CD4-positive, alpha-beta T cell (primary cell): ENCODE results near the gene MATN1. TPM values are rescaled to one million over a fixed set of nuclear protein-coding genes. Genes with fewer than 3 reads are reported as not detected.

Experiments used
- ATAC-seq: fragments of 200-7000 bp; cut with Tn5 transposase; one replicate; pipeline ENCODE4 v1.10.0; 2022; ENCODE audit warnings: mild to moderate bottlenecking; ENCODE audit not compliant: poor library complexity
- CTCF ChIA-PET: fragments of 350-600 bp; sonication (Branson Sonifier 250); formaldehyde crosslinking; loops from one replicate; lab custom pipeline; 2021; ENCODE audit warnings: antibody characterized with exemption, inconsistent platforms; lab: Charles Lee
- POLR2A ChIA-PET: fragments of 350-600 bp; sonication (Branson Sonifier 250); formaldehyde crosslinking; loops from one replicate; lab custom pipeline; 2021; ENCODE audit warnings: antibody characterized with exemption, inconsistent platforms; lab: Charles Lee
- DNase-seq, 14 experiments: peaks; one replicate each; pipeline ENCODE4 v3.0.0-alpha.2; 2013 to 2020; ENCODE audit warnings: mixed read lengths in 2 of 14
- H3K27ac ChIP-seq, 2 donors: one replicate each; pipeline versions ENCODE4 v1.5.1 to v1.7.0; 2013; ENCODE audit warnings: low read length in 2 of 2, low read depth in 1 of 2, mild to moderate bottlenecking in 1 of 2
- H3K27me3 ChIP-seq, 2 experiments: 1 replicate in 1 of 2; 2 replicates in 1 of 2; pipeline versions ENCODE4 v1.6.1 to v1.7.0; 2013; ENCODE audit warnings: low read length in 2 of 2, control low read depth in 1 of 2, mild to moderate bottlenecking in 1 of 2, moderate library complexity in 1 of 2; ENCODE audit not compliant: insufficient read depth in 2 of 2, control insufficient read depth in 1 of 2
- H3K36me3 ChIP-seq: one replicate; pipeline ENCODE4 v1.6.1; 2013; ENCODE audit warnings: low read length, control low read depth; ENCODE audit not compliant: insufficient read depth
- H3K4me1 ChIP-seq: one replicate; pipeline ENCODE4 v1.6.1; 2013; ENCODE audit warnings: low read length, control low read depth; ENCODE audit not compliant: insufficient read depth
- H3K4me3 ChIP-seq: one replicate; pipeline ENCODE4 v1.5.1; 2013; ENCODE audit warnings: mild to moderate bottlenecking, low read length, moderate library complexity
- H3K9me3 ChIP-seq, 2 experiments: 1 replicate in 1 of 2; 2 replicates in 1 of 2; pipeline versions ENCODE4 v1.6.1 to v1.7.0; 2013; ENCODE audit warnings: low read length in 2 of 2, mild to moderate bottlenecking in 2 of 2, control low read depth in 1 of 2, moderate library complexity in 1 of 2; ENCODE audit not compliant: control insufficient read depth in 1 of 2, insufficient read depth in 1 of 2
- H3K27ac Mint-ChIP-seq: one replicate; pipeline ENCODE4 v1.8.0; 2020; ENCODE audit warnings: mixed read lengths
- H3K27me3 Mint-ChIP-seq: one replicate; pipeline ENCODE4 v1.8.0; 2021; ENCODE audit warnings: mixed read lengths
- H3K36me3 Mint-ChIP-seq: one replicate; pipeline ENCODE4 v1.8.0; 2021; ENCODE audit warnings: low read depth, mixed read lengths
- H3K4me1 Mint-ChIP-seq: one replicate; pipeline ENCODE4 v1.8.0; 2021; ENCODE audit warnings: low read depth, mixed read lengths
- H3K4me3 Mint-ChIP-seq: one replicate; pipeline ENCODE4 v1.8.0; 2020; ENCODE audit warnings: mild to moderate bottlenecking, mixed read lengths
- H3K9me3 Mint-ChIP-seq: one replicate; pipeline ENCODE4 v1.8.0; 2020; ENCODE audit warnings: mixed read lengths
- intact Hi-C, 2 experiments: fragments of 100-400 bp; cut with DNase I in 1 of 2; cut with micrococcal nuclease in 1 of 2; formaldehyde crosslinking; loops; one replicate each; pipeline versions ENCODE4 v1.15.1 to v1.9.0; 2023 to 2025; cut with DNase I, micrococcal nuclease
- total RNA-seq, 174 experiments: library from RNA in 2 of 174; stranded (reverse) in 2 of 174; gene quantifications; one replicate each; pipeline ENCODE4 v1.2.3 and lab custom pipeline; 2021 to 2026
- TF ChIP-seq, protein P1 (sequence below): fragments of 200-600 bp; IDR thresholded peaks from one replicate; pipeline ENCODE4 v1.8.0; 2022; ENCODE audit warnings: antibody characterized with exemption, mild to moderate bottlenecking

Gene MATN1
- total RNA-seq, 2 experiments from 2014 or later: 2.5 to 2.7 TPM

DNA sequence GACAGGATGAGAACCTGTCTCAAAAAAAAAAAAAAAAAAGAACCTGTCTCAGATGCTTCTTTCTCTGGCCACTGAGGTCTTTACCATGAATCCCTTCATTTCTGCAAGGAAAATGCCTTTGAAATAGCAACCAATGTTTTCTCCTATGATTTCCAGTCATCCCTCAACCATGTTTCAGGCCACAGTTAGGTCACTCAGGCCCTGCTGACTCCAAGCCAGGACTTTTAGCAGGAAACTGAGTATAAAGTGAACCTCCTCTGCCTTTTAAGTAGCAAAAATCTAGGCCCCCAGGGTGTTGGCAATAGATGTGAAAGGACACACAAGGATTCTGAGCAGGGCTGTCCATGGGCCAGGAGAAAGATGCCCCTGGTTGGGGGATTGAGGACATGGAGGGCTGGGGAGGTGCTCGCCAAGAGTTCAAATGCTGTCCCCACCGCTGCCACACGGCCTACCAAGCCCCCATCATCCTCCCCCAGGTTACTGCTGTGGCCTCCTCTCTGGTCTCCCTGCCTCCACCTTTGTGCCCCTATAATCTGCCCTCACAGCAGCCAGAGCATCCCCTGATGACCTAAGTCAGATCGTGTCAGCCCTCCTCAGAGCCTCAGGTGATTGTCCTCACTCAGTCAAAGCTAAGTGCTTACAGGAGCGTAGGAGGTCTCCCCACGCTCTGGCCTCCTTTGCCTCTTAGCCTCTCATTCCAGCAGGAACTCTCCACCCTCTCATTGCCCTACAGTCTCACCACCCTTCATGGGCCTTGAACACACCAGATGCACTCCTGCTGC, 54.6 kb downstream of the MATN1 start:
- H3K27ac Mint-ChIP-seq: no peak overlapping the region
- peaks cover 2% of the 10 kb centered on the region for H3K9me3 Mint-ChIP-seq
- no peak overlapping the region for H3K4me3 ChIP-seq
- intact Hi-C loops: no loop called here
- H3K4me3 Mint-ChIP-seq: no peak overlapping the region
- TF ChIP-seq, protein P1, sequence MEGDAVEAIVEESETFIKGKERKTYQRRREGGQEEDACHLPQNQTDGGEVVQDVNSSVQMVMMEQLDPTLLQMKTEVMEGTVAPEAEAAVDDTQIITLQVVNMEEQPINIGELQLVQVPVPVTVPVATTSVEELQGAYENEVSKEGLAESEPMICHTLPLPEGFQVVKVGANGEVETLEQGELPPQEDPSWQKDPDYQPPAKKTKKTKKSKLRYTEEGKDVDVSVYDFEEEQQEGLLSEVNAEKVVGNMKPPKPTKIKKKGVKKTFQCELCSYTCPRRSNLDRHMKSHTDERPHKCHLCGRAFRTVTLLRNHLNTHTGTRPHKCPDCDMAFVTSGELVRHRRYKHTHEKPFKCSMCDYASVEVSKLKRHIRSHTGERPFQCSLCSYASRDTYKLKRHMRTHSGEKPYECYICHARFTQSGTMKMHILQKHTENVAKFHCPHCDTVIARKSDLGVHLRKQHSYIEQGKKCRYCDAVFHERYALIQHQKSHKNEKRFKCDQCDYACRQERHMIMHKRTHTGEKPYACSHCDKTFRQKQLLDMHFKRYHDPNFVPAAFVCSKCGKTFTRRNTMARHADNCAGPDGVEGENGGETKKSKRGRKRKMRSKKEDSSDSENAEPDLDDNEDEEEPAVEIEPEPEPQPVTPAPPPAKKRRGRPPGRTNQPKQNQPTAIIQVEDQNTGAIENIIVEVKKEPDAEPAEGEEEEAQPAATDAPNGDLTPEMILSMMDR: no peak
- no peaks in the 10 kb centered on the region for H3K4me1 ChIP-seq
- ChIA-PET POLR2A (no interaction called here), CTCF (no interaction called here)
- H3K36me3 Mint-ChIP-seq: no peaks in the 10 kb centered on the region
- peaks cover 4 to 6% of the 10 kb centered on the region in 2 experiments for H3K9me3 ChIP-seq
- peaks cover 15% of the 10 kb centered on the region for H3K27me3 Mint-ChIP-seq
- no peak overlapping the region for H3K27ac ChIP-seq
- no peaks in the 10 kb centered on the region for H3K36me3 ChIP-seq
- ATAC-seq (no peak), DNase-seq (no peak)
- H3K4me1 Mint-ChIP-seq: no peaks in the 10 kb centered on the region
- H3K27me3 ChIP-seq: peaks cover 4 to 5% of the 10 kb centered on the region in 2 experiments

DNA sequence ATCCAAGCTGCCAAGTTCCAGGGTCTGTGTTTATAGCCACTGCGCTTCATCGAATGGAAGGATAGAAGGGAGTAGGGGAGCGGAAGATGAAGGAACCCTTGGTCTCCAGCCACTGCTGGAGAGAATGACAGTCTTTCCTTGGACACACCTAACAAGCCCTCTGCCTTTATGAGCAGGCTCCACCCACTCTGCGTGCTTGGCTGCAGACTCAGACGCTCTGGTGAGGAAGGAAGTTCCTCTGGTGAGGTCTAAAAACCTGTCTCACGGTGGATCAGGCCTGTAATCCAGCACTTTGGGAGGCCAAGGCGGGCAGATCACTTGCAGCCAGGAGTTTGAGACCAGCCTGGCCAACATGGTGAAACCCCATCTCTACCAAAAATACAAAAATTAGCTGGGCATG, 55.4 kb downstream of the MATN1 start:
- H3K27me3 ChIP-seq: peaks cover 3 to 5% of the 10 kb centered on the region in 2 experiments
- Mint-ChIP-seq H3K27me3 (peaks cover 15% of the 10 kb centered on the region), H3K36me3 (no peaks in the 10 kb centered on the region), H3K9me3 (no peaks in the 10 kb centered on the region), H3K27ac (no peak overlapping the region), H3K4me3 (no peak overlapping the region), H3K4me1 (no peaks in the 10 kb centered on the region)
- no peak for ATAC-seq
- intact Hi-C loops: no loop called here
- H3K9me3 ChIP-seq: peaks cover 0 to under 1% of the 10 kb centered on the region in 2 experiments
- H3K4me1 ChIP-seq: no peaks in the 10 kb centered on the region
- ChIA-PET POLR2A (no interaction called here), CTCF (no interaction called here)
- TF ChIP-seq, protein P1: no peak
- H3K27ac ChIP-seq: no peak overlapping the region
- H3K36me3 ChIP-seq: no peaks in the 10 kb centered on the region
- H3K4me3 ChIP-seq: no peak overlapping the region
- DNase-seq: no peak

DNA sequence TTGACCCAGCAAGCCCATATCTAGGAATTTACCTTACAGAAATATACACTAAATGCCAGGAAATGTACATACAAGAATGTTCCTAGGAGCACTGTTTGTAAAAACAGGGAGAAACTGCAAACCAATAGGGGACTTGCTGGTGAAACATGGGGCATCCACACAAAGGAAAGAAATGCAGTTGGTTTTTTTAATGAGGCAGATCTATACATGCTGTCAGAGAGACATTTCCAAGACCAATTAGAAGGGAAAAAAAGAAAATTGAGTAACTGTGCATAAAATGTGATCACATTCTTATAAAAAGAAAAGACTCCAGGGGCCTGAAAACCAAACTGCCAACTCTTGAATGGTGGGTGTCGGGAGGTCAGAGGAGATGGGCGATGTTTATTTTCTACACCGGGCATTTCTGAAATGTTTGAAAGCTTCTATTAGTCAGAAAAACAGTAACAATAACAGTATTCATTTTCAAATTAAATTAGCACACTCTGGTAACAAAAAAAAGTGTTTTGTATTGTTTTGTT, 56.6 kb downstream of the MATN1 start:
- peaks cover 0 to 5% of the 10 kb centered on the region in 2 experiments for H3K27me3 ChIP-seq
- TF ChIP-seq, protein P1: no peak
- Mint-ChIP-seq H3K4me3 (no peak overlapping the region), H3K9me3 (no peaks in the 10 kb centered on the region), H3K4me1 (no peaks in the 10 kb centered on the region), H3K27me3 (peaks cover 7% of the 10 kb centered on the region), H3K36me3 (no peaks in the 10 kb centered on the region), H3K27ac (no peak overlapping the region)
- POLR2A ChIA-PET: no interaction called here
- intact Hi-C loops: no loop called here
- H3K4me1 ChIP-seq: no peaks in the 10 kb centered on the region
- no peaks in the 10 kb centered on the region for H3K36me3 ChIP-seq
- no peak overlapping the region for H3K4me3 ChIP-seq
- H3K27ac ChIP-seq: no peak overlapping the region
- CTCF ChIA-PET: no interaction called here
- DNase-seq (no peak), ATAC-seq (no peak)
- no peaks in the 10 kb centered on the region for H3K9me3 ChIP-seq
